B cell (primary cell): ENCODE measurements around the gene C3orf18.

Source experiments
- EZH2 ChIP-seq: IDR thresholded peaks from 2 replicates; pipeline ENCODE4 v1.6.1; 2012; ENCODE audit warnings: borderline replicate concordance, low read depth, mild to moderate bottlenecking, moderate library complexity, low read length; ENCODE audit not compliant: insufficient read depth, poor library complexity, severe bottlenecking
- TF ChIP-seq, protein P1 (sequence below): fragments of 200-600 bp; IDR thresholded peaks from one replicate; pipeline ENCODE4 v1.8.0; 2022; ENCODE audit warnings: antibody characterized with exemption, mild to moderate bottlenecking

DNA sequence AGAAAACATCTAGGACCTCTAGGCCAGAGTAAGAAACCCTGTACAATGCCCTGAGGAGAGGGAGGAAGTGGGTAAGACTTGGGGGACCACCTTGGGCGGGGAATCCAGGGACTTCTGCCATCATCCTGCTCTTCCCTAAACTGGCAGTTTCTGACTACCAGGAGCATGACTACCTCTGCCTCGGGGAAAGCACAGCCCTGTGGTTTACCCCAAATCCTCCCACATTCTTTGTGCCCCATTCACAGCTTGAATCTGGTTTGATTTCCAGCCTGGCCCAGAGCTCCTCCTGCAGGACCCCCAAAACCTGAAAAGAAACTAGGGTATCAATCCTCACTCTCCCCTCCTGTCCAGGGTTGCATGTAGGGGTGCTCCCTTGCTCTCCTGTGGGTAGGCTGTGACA lies 4.7 kb downstream of the C3orf18 start:
- TF ChIP-seq, protein P1, sequence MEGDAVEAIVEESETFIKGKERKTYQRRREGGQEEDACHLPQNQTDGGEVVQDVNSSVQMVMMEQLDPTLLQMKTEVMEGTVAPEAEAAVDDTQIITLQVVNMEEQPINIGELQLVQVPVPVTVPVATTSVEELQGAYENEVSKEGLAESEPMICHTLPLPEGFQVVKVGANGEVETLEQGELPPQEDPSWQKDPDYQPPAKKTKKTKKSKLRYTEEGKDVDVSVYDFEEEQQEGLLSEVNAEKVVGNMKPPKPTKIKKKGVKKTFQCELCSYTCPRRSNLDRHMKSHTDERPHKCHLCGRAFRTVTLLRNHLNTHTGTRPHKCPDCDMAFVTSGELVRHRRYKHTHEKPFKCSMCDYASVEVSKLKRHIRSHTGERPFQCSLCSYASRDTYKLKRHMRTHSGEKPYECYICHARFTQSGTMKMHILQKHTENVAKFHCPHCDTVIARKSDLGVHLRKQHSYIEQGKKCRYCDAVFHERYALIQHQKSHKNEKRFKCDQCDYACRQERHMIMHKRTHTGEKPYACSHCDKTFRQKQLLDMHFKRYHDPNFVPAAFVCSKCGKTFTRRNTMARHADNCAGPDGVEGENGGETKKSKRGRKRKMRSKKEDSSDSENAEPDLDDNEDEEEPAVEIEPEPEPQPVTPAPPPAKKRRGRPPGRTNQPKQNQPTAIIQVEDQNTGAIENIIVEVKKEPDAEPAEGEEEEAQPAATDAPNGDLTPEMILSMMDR: no peak
- TF ChIP-seq EZH2: no peak
